DMS114 treated with DMSO at 0.1 percent for 48 hours (cell line): ENCODE results near the gene JMY.

ENCODE experiments used
- DNase-seq: peaks from one replicate; lab custom pipeline; 2025; ENCODE audit not compliant: unreplicated experiment; lab: John Stamatoyannopoulos, UW

The JMY gene

GRCh38 chr5:79235634-79236361 is at the start of gene JMY:
Gene JMY, plus strand, starts transcription at chr5:79236131. Its CDS starts 520 bp downstream, at chr5:79236651.
- peak; percentile 68 for DNase-seq

- DNase-seq: no peak
Measured at GRCh38 chr5:79186455-79186854, 49.5 kb upstream of the JMY start.

GRCh38 chr5:79189439-79190234 is 46.3 kb upstream of the JMY start:
- DNase-seq: no peak

- no peak for DNase-seq
Measured at GRCh38 chr5:79190235-79190529, 45.7 kb upstream of the JMY start.

GRCh38 chr5:79191457-79191856 is 44.5 kb upstream of the JMY start:
- no peak for DNase-seq

- no peak for DNase-seq
Measured at GRCh38 chr5:79193643-79194042, 42.3 kb upstream of the JMY start.

GRCh38 chr5:79200573-79201183 is 35.3 kb upstream of the JMY start:
- DNase-seq: peak; percentile 12

- DNase-seq: no peak
Measured at GRCh38 chr5:79201206-79201605, 34.7 kb upstream of the JMY start.

- no peak for DNase-seq
Measured at GRCh38 chr5:79202076-79202475, 33.9 kb upstream of the JMY start.

- no peak for DNase-seq
Measured at GRCh38 chr5:79205965-79206364, 30.0 kb upstream of the JMY start.

- no peak for DNase-seq
Measured at GRCh38 chr5:79206541-79206940, 29.4 kb upstream of the JMY start.

- no peak for DNase-seq
Measured at GRCh38 chr5:79209505-79209904, 26.4 kb upstream of the JMY start.

GRCh38 chr5:79224286-79224984 is 11.5 kb upstream of the JMY start:
- no peak for DNase-seq

GRCh38 chr5:79225026-79225425 is 10.9 kb upstream of the JMY start:
- no peak for DNase-seq

GRCh38 chr5:79225441-79225840 is 10.5 kb upstream of the JMY start:
- DNase-seq: no peak

- no peak for DNase-seq
Measured at GRCh38 chr5:79227484-79228025, 8.4 kb upstream of the JMY start.

- no peak for DNase-seq
Measured at GRCh38 chr5:79229357-79230174, 6.4 kb upstream of the JMY start.

GRCh38 chr5:79235261-79235633 is 684 bp upstream of the JMY start:
- no peak for DNase-seq

GRCh38 chr5:79236362-79236969 is 535 bp downstream of the JMY start:
- no peak for DNase-seq
